Measurements from ENCODE around the gene RBM22. TPM values are rescaled to one million over a fixed set of nuclear protein-coding genes. Genes with fewer than 3 reads are reported as not detected.

Gene RBM22
- total and polyA plus RNA-seq, 10 of the 15 experiments (the other 5 are each of a cell fraction or from before 2014, with no cell fraction given) = 26.3 to 66.4 (median 43.0) TPM

- TF ChIP-seq ZNF592 (IDR thresholded peaks at IDR 0.05) (peak; percentile 89; the same call in 1 of the 2 replicates), IRF4 (IDR thresholded peaks at IDR 0.05; ENCODE audit: low read depth, low read length) (peak; percentile 39; the same call in 1 of the 2 replicates), HCFC1 (IDR thresholded peaks at IDR 0.05; ENCODE audit: low read length) (peak; percentile 69), NR2F1 (conservative IDR thresholded peaks at IDR 0.05) (0 out of 2 replicates have a peak, but pooled peaks have one; percentile 31), BCL11A (IDR thresholded peaks at IDR 0.05; ENCODE audit: low read depth, low read length) (no peak), RUNX3 (IDR thresholded peaks at IDR 0.05; ENCODE audit: low read length) (peak; percentile 37), FOS (IDR thresholded peaks at IDR 0.05; ENCODE audit: borderline replicate concordance, extremely low read depth, insufficient read length) (no peak), NBN (IDR thresholded peaks at IDR 0.05) (peak; percentile 82; the same call in 1 of the 2 replicates), MYB (IDR thresholded peaks at IDR 0.05; ENCODE audit: borderline replicate concordance, low read depth, low read length) (no peak), HDAC2 (IDR thresholded peaks at IDR 0.05) (no peak), ZZZ3 (IDR thresholded peaks at IDR 0.05; ENCODE audit: control insufficient read depth, insufficient read length, low read depth) (no peak), MTA2 (IDR thresholded peaks at IDR 0.05; ENCODE audit: low read depth) (no peak), CBX3 (IDR thresholded peaks at IDR 0.05; ENCODE audit: borderline replicate concordance, low read depth) (no peak), LARP7 (IDR thresholded peaks at IDR 0.05) (peak; percentile 92), SMAD5 (IDR thresholded peaks at IDR 0.05; ENCODE audit: low read depth) (peak; percentile 92), ZNF622 (IDR thresholded peaks at IDR 0.05) (no peak), USF2 (IDR thresholded peaks at IDR 0.05; ENCODE audit: borderline replicate concordance, low read depth, low read length) (no peak), ZBED1 (IDR thresholded peaks at IDR 0.05; ENCODE audit: borderline replicate concordance) (no peak), YY1 (IDR thresholded peaks at IDR 0.05; ENCODE audit: low read depth, low read length) (peak; percentile 95), ESRRA (IDR thresholded peaks at IDR 0.05; ENCODE audit: low read length) (no peak), POLR2AphosphoS5 (IDR thresholded peaks at IDR 0.05; ENCODE audit: low read length) (peak; percentile 92), SPI1 (IDR thresholded peaks at IDR 0.05; ENCODE audit: borderline replicate concordance, insufficient read depth, low read depth, low read length) (no peak), ZNF274 (IDR thresholded peaks at IDR 0.05; ENCODE audit: insufficient read depth, insufficient read length) (no peak), MEF2B (IDR thresholded peaks at IDR 0.05; ENCODE audit: partially characterized antibody, poor library complexity, severe bottlenecking) (peak; percentile 18), CREM (IDR thresholded peaks at IDR 0.05; ENCODE audit: low read depth) (peak; percentile 99)
- TF ChIP-seq, protein P1, sequence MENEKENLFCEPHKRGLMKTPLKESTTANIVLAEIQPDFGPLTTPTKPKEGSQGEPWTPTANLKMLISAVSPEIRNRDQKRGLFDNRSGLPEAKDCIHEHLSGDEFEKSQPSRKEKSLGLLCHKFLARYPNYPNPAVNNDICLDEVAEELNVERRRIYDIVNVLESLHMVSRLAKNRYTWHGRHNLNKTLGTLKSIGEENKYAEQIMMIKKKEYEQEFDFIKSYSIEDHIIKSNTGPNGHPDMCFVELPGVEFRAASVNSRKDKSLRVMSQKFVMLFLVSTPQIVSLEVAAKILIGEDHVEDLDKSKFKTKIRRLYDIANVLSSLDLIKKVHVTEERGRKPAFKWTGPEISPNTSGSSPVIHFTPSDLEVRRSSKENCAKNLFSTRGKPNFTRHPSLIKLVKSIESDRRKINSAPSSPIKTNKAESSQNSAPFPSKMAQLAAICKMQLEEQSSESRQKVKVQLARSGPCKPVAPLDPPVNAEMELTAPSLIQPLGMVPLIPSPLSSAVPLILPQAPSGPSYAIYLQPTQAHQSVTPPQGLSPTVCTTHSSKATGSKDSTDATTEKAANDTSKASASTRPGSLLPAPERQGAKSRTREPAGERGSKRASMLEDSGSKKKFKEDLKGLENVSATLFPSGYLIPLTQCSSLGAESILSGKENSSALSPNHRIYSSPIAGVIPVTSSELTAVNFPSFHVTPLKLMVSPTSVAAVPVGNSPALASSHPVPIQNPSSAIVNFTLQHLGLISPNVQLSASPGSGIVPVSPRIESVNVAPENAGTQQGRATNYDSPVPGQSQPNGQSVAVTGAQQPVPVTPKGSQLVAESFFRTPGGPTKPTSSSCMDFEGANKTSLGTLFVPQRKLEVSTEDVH (IDR thresholded peaks at IDR 0.05; ENCODE audit: low read depth, partially characterized antibody) = peak; percentile 49
Measured at GRCh38 chr5:150700594-150701377, at the start of gene RBM22 (continued).
